Activated effector memory CD4-positive, alpha-beta T cell treated with Interleukin-2 at 50 U/mL for 16 hours (primary cell): ENCODE measurements around the gene PACRGL.

Experiments used
- DNase-seq: peaks from one replicate; pipeline ENCODE4 v3.0.0-alpha.2; 2020

Gene PACRGL

DNA sequence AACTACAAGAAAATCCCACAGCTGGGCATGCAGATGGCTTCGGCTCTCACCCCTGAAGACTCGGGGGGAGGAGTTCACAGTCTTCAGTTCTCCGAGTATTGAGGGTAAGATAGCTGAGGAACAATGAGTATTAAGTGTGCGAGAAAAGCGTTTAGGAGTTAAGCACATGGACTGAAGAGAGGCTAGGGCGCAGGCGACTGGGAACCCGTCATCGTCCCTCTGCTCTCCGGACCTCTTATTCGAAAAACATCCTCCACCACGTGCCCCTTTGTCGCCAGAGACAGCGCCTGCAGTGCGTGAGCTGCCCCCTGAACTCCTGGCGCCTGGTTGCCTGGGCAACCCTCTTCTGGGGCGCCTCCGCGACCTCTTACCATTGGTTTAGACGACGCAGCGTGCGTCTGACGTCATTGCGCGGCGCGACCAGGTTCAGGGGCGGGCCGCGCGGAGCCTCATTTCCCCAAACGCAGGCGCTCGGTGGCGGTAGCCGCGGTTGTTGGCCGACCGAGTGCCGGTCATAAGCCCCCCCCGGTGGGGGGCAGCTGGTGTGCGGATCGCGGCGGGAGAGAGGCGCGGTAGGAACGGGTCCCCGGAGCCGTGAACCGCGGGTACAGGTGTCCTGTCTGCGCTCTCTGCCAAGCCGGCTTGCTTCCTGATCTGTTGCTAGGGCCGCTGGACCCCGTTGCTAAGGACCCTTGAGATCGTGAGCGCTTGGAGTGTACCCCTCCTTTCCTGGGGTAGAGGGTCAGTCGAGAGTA, at the start of gene PACRGL:
Gene PACRGL, plus strand, starts transcription at position 452 of the 755 bp plus-strand sequence. CDS start 4,024 bp downstream, outside the sequence.
- peak; percentile 82 for DNase-seq

DNA sequence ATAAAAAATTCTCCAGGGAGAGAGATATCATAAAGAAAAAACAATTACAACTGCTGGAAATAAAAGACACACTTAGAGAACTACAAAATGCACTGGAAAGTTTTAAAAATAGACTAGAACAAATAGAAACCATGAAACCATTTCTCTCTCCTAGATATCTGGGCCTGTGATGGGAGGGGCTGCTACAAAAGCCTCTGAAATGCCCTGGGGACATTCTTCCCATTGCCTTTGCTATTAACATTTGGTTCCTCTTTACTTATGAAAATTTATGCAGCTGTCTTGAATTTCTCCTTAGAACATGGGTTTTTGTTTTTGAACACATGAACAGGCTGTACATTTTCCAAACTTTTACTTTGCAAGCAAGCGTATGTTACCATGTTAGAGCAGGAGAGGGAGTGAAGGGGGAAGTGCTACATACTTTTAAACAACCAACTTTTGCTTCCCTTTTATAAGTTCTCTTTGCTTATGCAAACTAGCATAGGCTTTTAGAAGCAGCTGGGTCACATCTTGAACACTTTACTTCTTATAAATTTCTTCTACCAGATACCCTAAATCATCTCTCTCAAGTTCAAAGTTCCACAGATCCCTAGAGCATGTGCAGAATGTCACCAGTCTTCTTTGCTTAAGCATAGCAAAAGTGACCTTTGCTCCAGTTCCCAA, 47.9 kb upstream of the PACRGL start:
- no peak for DNase-seq

GRCh38 chr4:20658456-20658855, 41.8 kb upstream of the PACRGL start:
- DNase-seq: no peak

DNA sequence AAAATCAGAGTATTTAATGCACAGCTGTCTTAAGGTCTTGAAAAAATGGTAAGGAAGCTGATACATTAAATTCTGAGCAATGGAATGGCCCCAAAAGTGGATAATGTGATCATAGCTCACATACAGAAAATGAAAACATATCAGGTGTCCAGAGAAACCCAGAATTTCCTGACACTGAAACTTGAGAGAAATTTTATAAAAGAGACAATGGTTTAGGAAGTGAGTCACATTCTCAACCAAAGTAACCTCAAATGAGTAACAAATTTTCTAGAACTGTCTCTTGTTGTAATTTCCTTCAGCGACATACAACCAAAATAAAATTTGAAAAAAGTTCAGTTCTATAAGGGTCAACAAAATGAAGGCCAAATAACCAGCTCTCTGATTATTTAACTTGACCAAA, 37.4 kb upstream of the PACRGL start:
- no peak for DNase-seq

DNA sequence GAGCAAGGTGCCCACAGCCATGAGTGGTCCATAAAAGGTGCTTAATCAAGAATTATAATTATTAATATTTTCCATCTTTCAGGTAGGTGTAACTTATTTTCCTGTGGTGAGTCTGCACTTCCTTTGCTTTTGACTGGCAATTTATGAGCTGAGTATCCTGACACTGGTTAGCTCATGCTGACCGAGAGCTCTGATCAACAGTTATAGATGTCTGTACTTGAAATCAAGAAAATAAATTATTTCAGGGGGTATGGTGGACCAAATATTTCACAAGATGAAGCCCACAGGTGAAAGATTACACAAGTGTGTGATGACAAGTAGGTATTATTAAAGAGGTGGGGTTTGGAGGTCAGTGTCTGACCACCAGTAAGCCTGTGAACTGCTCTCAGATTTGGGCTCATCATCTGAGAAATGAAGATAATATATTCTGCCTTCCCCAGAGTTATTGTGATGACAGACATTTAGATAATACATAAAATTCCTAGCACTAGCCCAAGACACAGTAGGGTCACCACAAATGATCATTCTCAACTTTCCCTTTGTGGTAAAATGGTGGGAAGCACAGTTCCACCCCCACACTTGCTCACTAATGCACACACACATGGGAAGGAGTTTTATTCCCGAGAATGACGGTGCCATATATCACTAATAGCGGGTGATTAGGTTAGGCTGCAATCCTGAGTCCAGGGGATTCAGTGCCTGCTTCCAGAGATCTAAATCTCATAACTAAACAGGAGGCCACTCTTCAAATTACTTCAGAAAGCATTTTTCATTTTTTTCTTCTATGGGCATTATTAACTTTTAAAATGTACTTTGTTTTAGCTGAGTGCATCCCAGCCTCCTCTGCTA, 34.0 kb upstream of the PACRGL start:
- DNase-seq: no peak

- DNase-seq: no peak
Observed at GRCh38 chr4:20672262-20672661, 28.0 kb upstream of the PACRGL start.

DNA sequence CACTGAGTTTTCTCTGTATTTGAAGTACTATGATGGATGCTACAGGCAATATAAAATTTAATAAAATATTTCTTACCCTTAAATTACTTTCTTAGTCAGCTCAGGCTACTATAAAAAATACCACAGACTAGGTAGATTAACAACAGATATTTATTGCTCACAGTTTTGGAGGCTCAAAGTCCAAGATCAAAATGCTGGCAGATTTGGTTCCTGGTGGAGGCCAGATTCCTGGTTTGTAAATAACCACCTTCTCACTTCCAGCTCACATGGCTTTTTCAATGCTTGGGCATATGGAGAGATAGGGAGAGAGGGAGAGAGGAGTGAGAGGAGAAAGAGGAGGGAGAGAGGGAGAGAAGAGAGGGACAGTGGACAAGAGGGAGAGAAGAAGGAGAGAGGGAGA, 24.5 kb upstream of the PACRGL start:
- DNase-seq: no peak

- DNase-seq: no peak
Observed at GRCh38 chr4:20676501-20677197, 23.6 kb upstream of the PACRGL start.

- no peak for DNase-seq
Observed at GRCh38 chr4:20678400-20678799, 21.9 kb upstream of the PACRGL start.

GRCh38 chr4:20679951-20680350, 20.3 kb upstream of the PACRGL start:
- DNase-seq: no peak

GRCh38 chr4:20680736-20681135, 19.5 kb upstream of the PACRGL start:
- DNase-seq: no peak

DNA sequence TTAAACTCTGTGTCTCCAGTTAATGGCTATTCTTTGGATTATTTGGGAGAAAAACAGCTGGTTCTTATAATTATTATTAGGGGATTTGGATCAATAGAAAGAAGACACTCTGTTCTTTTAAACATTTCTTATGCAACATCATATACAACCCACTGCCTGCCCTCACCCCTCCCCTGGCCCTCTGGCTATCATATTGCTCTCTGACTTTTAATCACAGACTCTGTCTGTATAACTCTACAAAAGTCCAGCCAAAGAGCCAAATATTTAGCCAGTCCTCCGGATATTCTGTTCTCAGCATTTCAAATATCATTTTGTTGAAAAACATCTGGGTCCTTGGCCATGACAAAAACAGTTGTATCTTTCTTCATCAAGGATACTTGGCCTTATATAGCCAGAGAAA, 19.0 kb upstream of the PACRGL start:
- DNase-seq: no peak

DNA sequence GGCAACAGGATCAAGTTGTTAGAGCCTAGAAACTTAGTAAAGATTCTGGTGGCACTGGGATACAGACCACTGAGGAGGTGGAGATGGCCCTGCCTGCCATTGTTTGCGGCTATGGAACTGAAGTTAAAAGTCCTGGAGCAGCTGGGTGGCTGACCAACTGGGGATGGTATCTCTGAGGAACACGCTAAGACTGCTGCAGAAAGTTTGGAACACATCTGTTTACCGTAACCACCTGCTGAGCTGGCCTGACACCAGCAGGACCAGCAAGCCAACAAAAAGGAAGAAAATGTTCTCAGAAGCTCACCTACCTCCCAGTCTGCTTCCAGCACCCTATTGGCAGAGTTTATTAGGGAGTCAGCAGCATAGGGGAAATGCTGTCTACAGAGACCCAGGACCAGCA, 17.4 kb upstream of the PACRGL start:
- DNase-seq: no peak

DNA sequence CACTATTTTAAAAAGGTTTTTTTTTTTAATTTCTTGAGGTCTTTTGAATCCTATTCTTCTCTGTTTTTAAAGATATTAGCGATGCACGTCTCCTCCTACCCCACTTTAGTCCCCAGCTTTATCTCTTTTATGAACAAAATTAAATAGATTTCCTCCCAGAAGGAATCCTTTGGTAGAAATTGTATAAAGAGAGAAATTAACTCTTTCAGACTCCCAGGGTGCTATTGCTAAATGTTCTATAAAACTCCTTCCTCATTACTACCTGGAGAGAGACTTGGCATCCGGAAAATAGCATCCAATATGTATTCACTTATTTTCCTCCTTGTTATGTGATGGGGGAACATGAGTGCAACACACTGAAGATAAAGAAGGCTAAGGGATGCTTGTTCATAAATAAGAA, 16.5 kb upstream of the PACRGL start:
- DNase-seq: no peak

- DNase-seq: no peak
Observed at GRCh38 chr4:20684852-20685763, 15.2 kb upstream of the PACRGL start.

DNA sequence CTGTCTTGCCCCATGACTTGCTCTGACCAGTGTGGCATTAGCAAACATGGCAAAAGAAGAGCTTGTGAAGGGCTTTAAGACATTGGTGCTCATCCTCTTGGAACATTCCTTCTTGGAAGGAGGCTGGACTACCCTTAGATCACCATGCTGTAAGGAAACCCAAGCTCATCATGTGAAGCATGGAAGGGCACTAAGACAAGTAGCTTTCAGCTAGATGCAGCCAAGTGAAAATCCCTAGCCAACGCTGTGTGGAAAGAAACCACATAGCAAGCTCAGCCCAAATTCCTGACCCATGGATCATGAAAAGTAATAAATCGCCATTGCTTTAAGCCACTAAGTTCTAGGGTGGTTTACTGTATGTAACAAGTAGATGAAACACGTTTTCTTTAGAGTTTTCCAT, 12.4 kb upstream of the PACRGL start:
- no peak for DNase-seq

DNA sequence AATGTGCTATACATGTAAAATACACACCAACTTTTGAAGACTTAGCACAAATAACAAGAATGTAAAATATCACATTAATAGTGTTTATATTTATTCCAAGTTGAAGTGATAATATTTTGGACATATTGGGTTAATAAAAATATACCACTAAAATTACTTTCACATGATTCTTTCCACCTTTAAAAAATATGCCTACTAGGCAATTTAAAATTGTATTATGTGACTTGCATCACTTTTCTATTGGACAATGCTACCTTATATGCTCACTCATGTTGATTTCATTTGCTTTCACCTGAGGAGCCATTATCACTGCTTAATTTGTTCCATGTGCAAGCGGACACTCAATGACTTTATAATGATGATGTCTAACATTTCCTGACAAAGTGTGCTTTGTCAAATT, 3.4 kb upstream of the PACRGL start:
- DNase-seq: no peak

- DNase-seq: no peak
Observed at GRCh38 chr4:20698382-20698781, 1.9 kb upstream of the PACRGL start.

GRCh38 chr4:20698820-20699219, 1.4 kb upstream of the PACRGL start:
- DNase-seq: no peak

GRCh38 chr4:20711335-20711734, 11.1 kb downstream of the PACRGL start:
- DNase-seq: no peak

- no peak for DNase-seq
Observed at GRCh38 chr4:20723019-20723418, 22.8 kb downstream of the PACRGL start.

DNA sequence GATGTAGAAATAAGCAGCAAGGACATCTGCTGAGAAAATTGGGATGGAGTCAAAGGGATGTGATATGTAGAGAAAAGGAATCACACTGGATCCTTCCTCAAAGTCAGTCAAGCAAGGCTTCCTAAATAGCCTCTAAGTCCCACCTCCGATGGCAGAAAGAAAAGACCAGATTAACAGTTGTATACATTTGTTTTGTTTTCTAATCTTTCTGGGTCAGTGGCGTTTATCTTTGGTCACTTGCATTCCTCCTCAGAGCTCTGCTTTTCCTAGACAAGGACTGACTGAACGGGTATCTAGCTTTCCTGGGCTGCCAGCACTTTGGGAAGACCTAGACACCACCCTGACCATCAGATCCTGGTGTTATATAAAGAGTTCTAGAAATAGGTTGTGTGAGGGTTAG, 23.2 kb downstream of the PACRGL start:
- no peak for DNase-seq
